Keratinocyte (primary cell): ENCODE measurements around the gene FHOD3. TPM values are rescaled to one million over a fixed set of nuclear protein-coding genes. Genes with fewer than 3 reads are reported as not detected.

Source experiments
- DNase-seq: peaks from one replicate; pipeline ENCODE4 v3.0.0-alpha.2; 2011; ENCODE audit warnings: low read depth, missing footprints, low spot score
- FAIRE-seq: peaks from 2 replicates; lab custom pipeline; 2011; peaks lifted over from hg19 to GRCh38; lab: Jason Lieb, UNC
- H2AFZ ChIP-seq: 2 replicates; pipeline ENCODE4 v1.6.0; 2012; ENCODE audit warnings: low read length, control low read depth, inconsistent platforms; ENCODE audit not compliant: control insufficient read depth
- H3K27ac ChIP-seq: 2 replicates; pipeline ENCODE4 v1.5.1; 2011; ENCODE audit warnings: low read length; ENCODE audit not compliant: control insufficient read depth, insufficient read depth
- H3K27me3 ChIP-seq: 3 replicates; pipeline ENCODE4 v1.6.0; 2011; ENCODE audit warnings: low read length; ENCODE audit not compliant: control insufficient read depth, insufficient read depth; ENCODE audit errors: extremely low read depth
- H3K36me3 ChIP-seq, 2 experiments: 2 replicates in 1 of 2; 3 replicates in 1 of 2; pipeline ENCODE4 v1.5.1; 2011; ENCODE audit warnings: low read length in 2 of 2, mild to moderate bottlenecking in 1 of 2; ENCODE audit not compliant: control insufficient read depth in 2 of 2, insufficient read depth in 2 of 2; ENCODE audit errors: extremely low read depth in 1 of 2
- H3K4me1 ChIP-seq: 3 replicates; pipeline ENCODE4 v1.5.1; 2011; ENCODE audit warnings: low read length; ENCODE audit not compliant: control insufficient read depth, insufficient read depth; ENCODE audit errors: extremely low read depth
- H3K4me2 ChIP-seq: 3 replicates; pipeline ENCODE4 v1.6.0; 2011; ENCODE audit warnings: low read depth, low read length; ENCODE audit not compliant: control insufficient read depth, insufficient read depth; ENCODE audit errors: extremely low read depth
- H3K4me3 ChIP-seq, 3 experiments: fragments of 200-600 bp in 1 of 3; sonication (generic) in 1 of 3; 2 replicates in 2 of 3; 3 replicates in 1 of 3; pipeline ENCODE4 v1.5.1; 2011 to 2016; ENCODE audit warnings: low read length in 3 of 3, mild to moderate bottlenecking in 3 of 3, control low read depth in 2 of 3, inconsistent platforms in 1 of 3, low read depth in 1 of 3, mixed read lengths in 1 of 3, mixed run types in 1 of 3, moderate library complexity in 1 of 3; ENCODE audit not compliant: control insufficient read depth in 2 of 3, insufficient read depth in 2 of 3; ENCODE audit errors: extremely low read depth in 1 of 3
- H3K79me2 ChIP-seq: 2 replicates; pipeline ENCODE4 v1.6.0; 2012; ENCODE audit warnings: low read length; ENCODE audit not compliant: control insufficient read depth, insufficient read depth
- H3K9ac ChIP-seq: 3 replicates; pipeline ENCODE4 v1.6.0; 2011; ENCODE audit warnings: low read length; ENCODE audit not compliant: control insufficient read depth, insufficient read depth; ENCODE audit errors: extremely low read depth
- H3K9me1 ChIP-seq: 3 replicates; pipeline ENCODE4 v1.6.0; 2011; ENCODE audit warnings: low read length; ENCODE audit not compliant: control insufficient read depth, insufficient read depth; ENCODE audit errors: extremely low read depth
- H3K9me3 ChIP-seq: 2 replicates; pipeline ENCODE4 v1.5.1; 2012; ENCODE audit warnings: low read depth, low read length; ENCODE audit not compliant: control insufficient read depth
- H4K20me1 ChIP-seq: 3 replicates; pipeline ENCODE4 v1.6.0; 2011; ENCODE audit warnings: low read length; ENCODE audit not compliant: control insufficient read depth, insufficient read depth; ENCODE audit errors: extremely low read depth
- EZH2 ChIP-seq: IDR thresholded peaks from one replicate; pipeline ENCODE4 v1.6.1; 2012; ENCODE audit warnings: inconsistent platforms, mild to moderate bottlenecking, low read length, moderate library complexity
- dilution Hi-C: fragments of 300-500 bp; cut with MboI; formaldehyde crosslinking; loops from one replicate; pipeline ENCODE4 v1.7.0; 2020; ENCODE audit warnings: low sequenced_read_pairs; ENCODE audit not compliant: extremely low pct_ligation_motif_present
- polyA plus RNA-seq, 5 experiments: library from polyadenylated mRNA; depleted of rRNA in 3 of 5; stranded (reverse) in 3 of 5; stranded (forward) in 1 of 5; unstranded in 1 of 5; fragments of >200 nt; gene quantifications; 1 replicate in 1 of 5; 2 replicates in 3 of 5; 3 replicates in 1 of 5; pipeline versions ENCODE4 v1.2.1 to v1.2.3, GENCODE V29; 2011 to 2012; ENCODE audit warnings: missing spikeins in 2 of 5, low read depth in 1 of 5, low replicate concordance in 1 of 5
- TF ChIP-seq, protein P1 (sequence below), 3 experiments: IDR thresholded peaks in 1 of 3; conservative IDR thresholded peaks in 1 of 3; optimal IDR thresholded peaks in 1 of 3; 2 replicates in 2 of 3; 3 replicates in 1 of 3; pipeline versions ENCODE3 to v1.5.1; 2011; ENCODE audit warnings: low read length in 3 of 3, mild to moderate bottlenecking in 3 of 3, moderate library complexity in 2 of 3, control low read depth in 1 of 3, inconsistent platforms in 1 of 3; ENCODE audit not compliant: insufficient read depth in 2 of 3; ENCODE audit errors: extremely low read depth in 1 of 3

The FHOD3 gene
- polyA plus RNA-seq, 1 donor (not counting 4 experiments of a cell fraction or from before 2014, with no cell fraction given): 7.7 TPM

GRCh38 chr18:36545821-36546427 is 248.4 kb downstream of the FHOD3 start:
- TF ChIP-seq, protein P1, sequence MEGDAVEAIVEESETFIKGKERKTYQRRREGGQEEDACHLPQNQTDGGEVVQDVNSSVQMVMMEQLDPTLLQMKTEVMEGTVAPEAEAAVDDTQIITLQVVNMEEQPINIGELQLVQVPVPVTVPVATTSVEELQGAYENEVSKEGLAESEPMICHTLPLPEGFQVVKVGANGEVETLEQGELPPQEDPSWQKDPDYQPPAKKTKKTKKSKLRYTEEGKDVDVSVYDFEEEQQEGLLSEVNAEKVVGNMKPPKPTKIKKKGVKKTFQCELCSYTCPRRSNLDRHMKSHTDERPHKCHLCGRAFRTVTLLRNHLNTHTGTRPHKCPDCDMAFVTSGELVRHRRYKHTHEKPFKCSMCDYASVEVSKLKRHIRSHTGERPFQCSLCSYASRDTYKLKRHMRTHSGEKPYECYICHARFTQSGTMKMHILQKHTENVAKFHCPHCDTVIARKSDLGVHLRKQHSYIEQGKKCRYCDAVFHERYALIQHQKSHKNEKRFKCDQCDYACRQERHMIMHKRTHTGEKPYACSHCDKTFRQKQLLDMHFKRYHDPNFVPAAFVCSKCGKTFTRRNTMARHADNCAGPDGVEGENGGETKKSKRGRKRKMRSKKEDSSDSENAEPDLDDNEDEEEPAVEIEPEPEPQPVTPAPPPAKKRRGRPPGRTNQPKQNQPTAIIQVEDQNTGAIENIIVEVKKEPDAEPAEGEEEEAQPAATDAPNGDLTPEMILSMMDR (optimal IDR thresholded peaks at IDR 0.05 in 1 of 3, IDR thresholded peaks at IDR 0.05 in 1 of 3, conservative IDR thresholded peaks at IDR 0.05 in 1 of 3; ENCODE audit: extremely low read depth in 1 of 3, insufficient read depth in 2 of 3, low read length in 3 of 3): no peak
- TF ChIP-seq EZH2: no peak
- H3K9me1 ChIP-seq: no peaks in the 10 kb centered on the region
- no peaks in the 10 kb centered on the region for H3K27me3 ChIP-seq
- DNase-seq (no peak), FAIRE-seq (no peak)
- no peak overlapping the region for H3K27ac ChIP-seq
- dilution Hi-C loops: no loop called here
- H3K4me1 ChIP-seq: peaks cover 23% of the 10 kb centered on the region
- H3K4me2 ChIP-seq: no peak overlapping the region
- no peaks in the 10 kb centered on the region for H3K79me2 ChIP-seq
- H3K4me3 ChIP-seq: no peak overlapping the region
- H3K36me3 ChIP-seq: no peaks in the 10 kb centered on the region
- no peaks in the 10 kb centered on the region for H4K20me1 ChIP-seq
- H3K9ac ChIP-seq: no peak overlapping the region
- no peaks in the 10 kb centered on the region for H3K9me3 ChIP-seq
- no peak overlapping the region for H2AFZ ChIP-seq

DNA sequence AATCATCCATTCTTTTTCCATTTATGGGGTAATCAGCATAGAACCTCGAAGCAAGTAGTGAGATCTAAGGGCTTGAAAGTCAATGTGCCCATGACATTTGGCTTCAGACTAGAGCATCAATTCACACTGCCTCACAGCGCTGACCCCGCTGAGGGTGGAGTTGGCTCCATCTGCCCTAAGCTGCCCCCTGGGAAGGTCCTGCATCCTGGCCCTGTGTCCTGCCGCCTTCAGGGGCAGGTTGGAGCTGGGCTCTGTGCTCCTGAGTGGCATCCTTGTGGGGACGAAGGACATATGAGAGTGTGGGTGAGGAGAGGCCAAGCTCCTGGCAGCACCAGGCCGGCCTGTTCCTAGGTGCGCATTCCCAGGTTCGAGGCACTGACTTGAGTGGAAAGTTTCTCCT is 249.4 kb downstream of the FHOD3 start:
- Histone ChIP-seq H3K4me3 (no peak overlapping the region), H3K9me3 (no peaks in the 10 kb centered on the region), H3K79me2 (no peaks in the 10 kb centered on the region), H2AFZ (no peak overlapping the region), H3K27me3 (no peaks in the 10 kb centered on the region), H3K36me3 (no peaks in the 10 kb centered on the region), H3K9ac (no peak overlapping the region), H3K27ac (no peak overlapping the region), H4K20me1 (no peaks in the 10 kb centered on the region), H3K4me2 (no peak overlapping the region), H3K9me1 (no peaks in the 10 kb centered on the region), H3K4me1 (peaks cover 23% of the 10 kb centered on the region)
- DNase-seq (no peak), FAIRE-seq (no peak)
- TF ChIP-seq, protein P1 (optimal IDR thresholded peaks at IDR 0.05 in 1 of 3, IDR thresholded peaks at IDR 0.05 in 1 of 3, conservative IDR thresholded peaks at IDR 0.05 in 1 of 3; ENCODE audit: extremely low read depth in 1 of 3, insufficient read depth in 2 of 3, low read length in 3 of 3): no peak
- TF ChIP-seq EZH2: no peak
- dilution Hi-C loops: no loop called here
